Measurements from ENCODE around the gene IMP3. TPM values are rescaled to one million over a fixed set of nuclear protein-coding genes. Genes with fewer than 3 reads are reported as not detected.

The IMP3 gene
- polyA plus RNA-seq, 1 of the 3 experiments (the other 2 are of a cell fraction): 56.2 TPM

DNA sequence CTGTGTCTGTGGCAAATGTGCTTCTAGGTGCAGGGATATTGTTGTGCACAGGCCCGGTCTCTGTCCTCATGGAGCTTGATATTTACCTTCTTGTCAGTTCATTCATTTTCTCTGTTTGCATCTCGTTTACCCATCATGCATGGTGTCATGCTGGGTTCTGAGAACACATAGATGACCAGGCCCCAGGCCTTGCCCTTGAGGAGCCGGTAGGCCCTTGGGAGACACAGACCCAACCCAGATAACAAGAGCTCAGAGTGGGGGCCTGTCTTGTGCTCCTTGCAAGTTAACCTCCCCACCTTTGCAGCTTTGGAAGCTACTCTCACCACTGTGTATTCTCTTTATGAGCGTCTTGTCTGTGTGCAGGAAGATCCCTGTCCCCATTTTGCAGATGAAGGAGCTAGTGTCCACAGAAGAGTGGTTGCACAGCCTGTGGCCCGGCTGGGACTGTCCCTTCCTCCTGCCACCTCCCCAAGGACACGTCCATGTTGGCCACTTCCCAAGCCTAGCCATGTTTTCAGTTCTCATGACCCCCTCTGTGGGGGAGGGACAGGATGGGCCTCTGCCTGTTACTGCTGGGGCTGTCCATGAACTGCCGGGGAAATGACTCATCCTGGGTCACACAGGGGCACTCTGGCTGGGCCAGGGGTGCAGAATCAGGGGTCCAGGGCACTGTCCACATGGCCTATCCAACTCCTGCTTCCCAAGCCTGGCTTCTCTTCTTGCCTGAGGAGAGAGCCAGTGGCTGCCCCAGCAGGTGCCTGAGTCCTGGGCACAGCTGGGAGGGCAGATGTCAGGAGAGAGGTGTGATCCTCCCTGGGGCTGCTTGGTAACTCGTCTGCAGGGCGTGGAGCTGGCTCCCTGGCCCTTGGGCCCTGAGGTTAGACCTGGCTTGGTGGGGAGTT, 11.1 kb upstream of the IMP3 start:
- TF ChIP-seq MEF2A (IDR thresholded peaks at IDR 0.05; ENCODE audit: borderline replicate concordance, low read depth) (no peak), FOSL2 (IDR thresholded peaks at IDR 0.05; ENCODE audit: borderline replicate concordance, low read depth) (peak; percentile 5; the same call in 1 of the 2 replicates), SMC3 (IDR thresholded peaks at IDR 0.05; ENCODE audit: low read depth, low read length) (no peak), TCF12 (IDR thresholded peaks at IDR 0.05) (no peak), RXRA (IDR thresholded peaks at IDR 0.05; ENCODE audit: borderline replicate concordance, low read depth) (no peak; the same call in 1 of the 2 replicates), SIN3A (IDR thresholded peaks at IDR 0.05; ENCODE audit: borderline replicate concordance, low read depth, low read length) (no peak)
- TF ChIP-seq, protein P1, sequence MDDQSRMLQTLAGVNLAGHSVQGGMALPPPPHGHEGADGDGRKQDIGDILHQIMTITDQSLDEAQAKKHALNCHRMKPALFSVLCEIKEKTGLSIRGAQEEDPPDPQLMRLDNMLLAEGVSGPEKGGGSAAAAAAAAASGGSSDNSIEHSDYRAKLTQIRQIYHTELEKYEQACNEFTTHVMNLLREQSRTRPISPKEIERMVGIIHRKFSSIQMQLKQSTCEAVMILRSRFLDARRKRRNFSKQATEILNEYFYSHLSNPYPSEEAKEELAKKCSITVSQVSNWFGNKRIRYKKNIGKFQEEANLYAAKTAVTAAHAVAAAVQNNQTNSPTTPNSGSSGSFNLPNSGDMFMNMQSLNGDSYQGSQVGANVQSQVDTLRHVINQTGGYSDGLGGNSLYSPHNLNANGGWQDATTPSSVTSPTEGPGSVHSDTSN (IDR thresholded peaks at IDR 0.05): no peak
- H3K4me2 ChIP-seq: peak overlapping the region; percentile 99
- H3F3A ChIP-seq (replicated peaks; ENCODE audit: insufficient read depth): no peaks in the 10 kb centered on the region
- H3K9me2 ChIP-seq: no peaks in the 10 kb centered on the region
- ChIA-PET CTCF (interaction anchor here (1.0 to 1.4 kb wide), 3 partner anchors 9 to 82 kb away, joined by 3 to 4 read pairs (median 3); no protein-coding TSS in a partner anchor), POLR2A (interaction anchor here (0.6 kb wide), 1 partner anchor 82 kb away, joined by 3 read pairs; no protein-coding TSS in a partner anchor)
- H3K4me3 ChIP-seq (ENCODE audit: low read depth in 2 of 2, low read length in 1 of 2): peak overlapping the region; percentile 12 to 98; a peak in 3 of 4 replicates
- no peaks in the 10 kb centered on the region for H3K27me3 ChIP-seq (ENCODE audit: insufficient read depth)
- peaks cover 13 to 54% of the 10 kb centered on the region in 2 experiments; a peak in 3 of 4 replicates for H3K4me1 ChIP-seq (ENCODE audit: control insufficient read depth in 1 of 2, insufficient read depth in 2 of 2, low read depth in 1 of 2, low read length in 1 of 2)
- DNase-seq: no peak
- no peak overlapping the region for H2AFZ ChIP-seq (ENCODE audit: low read depth)
- H3K27ac ChIP-seq (ENCODE audit: low read depth in 2 of 2, low read length in 1 of 2): peak overlapping the region in 1 of 2 experiments; percentile 24; a peak in 2 of 4 replicates
- H3K79me2 ChIP-seq (ENCODE audit: insufficient read depth): peaks cover 98% of the 10 kb centered on the region
- H3K36me3 ChIP-seq (replicated peaks in 1 of 2; ENCODE audit: control insufficient read depth in 1 of 2, insufficient read depth in 2 of 2, low read length in 1 of 2): peaks cover 0 to 10% of the 10 kb centered on the region in 2 experiments
- H3K9me3 ChIP-seq: no peaks in the 10 kb centered on the region
- WGBS (ENCODE audit: low lambda C conversion rate): 72% methylated on average over 5 of the region's 9 CpGs
- H3K9ac ChIP-seq: peak overlapping the region; percentile 39; the same call in 1 of the 2 replicates
- peaks cover 60% of the 10 kb centered on the region for H4K20me1 ChIP-seq (ENCODE audit: insufficient read depth)

DNA sequence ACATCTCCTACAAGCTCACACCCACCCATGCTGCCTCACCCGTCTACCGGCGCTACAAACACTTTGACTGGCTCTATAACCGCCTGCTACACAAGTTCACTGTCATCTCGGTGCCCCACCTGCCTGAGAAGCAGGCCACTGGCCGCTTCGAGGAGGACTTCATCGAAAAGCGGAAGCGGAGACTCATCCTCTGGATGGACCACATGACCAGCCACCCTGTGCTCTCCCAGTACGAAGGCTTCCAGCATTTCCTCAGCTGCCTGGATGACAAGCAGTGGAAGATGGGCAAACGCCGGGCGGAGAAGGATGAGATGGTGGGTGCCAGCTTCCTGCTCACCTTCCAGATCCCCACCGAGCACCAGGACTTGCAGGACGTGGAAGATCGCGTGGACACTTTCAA, 9.8 kb upstream of the IMP3 start:
- 98% methylated on average over 18 of the region's 18 CpGs for WGBS (ENCODE audit: low lambda C conversion rate)
- Histone ChIP-seq H3F3A (replicated peaks; ENCODE audit: insufficient read depth) (no peaks in the 10 kb centered on the region), H3K9me3 (no peaks in the 10 kb centered on the region), H3K36me3 (replicated peaks in 1 of 2; ENCODE audit: control insufficient read depth in 1 of 2, insufficient read depth in 2 of 2, low read length in 1 of 2) (peaks cover 0 to 10% of the 10 kb centered on the region in 2 experiments), H3K9ac (no peak overlapping the region), H2AFZ (ENCODE audit: low read depth) (no peak overlapping the region), H3K4me3 (ENCODE audit: low read depth in 2 of 2, low read length in 1 of 2) (peak overlapping the region in 1 of 2 experiments; percentile 98; a peak in 1 of 4 replicates), H3K27ac (ENCODE audit: low read depth in 2 of 2, low read length in 1 of 2) (no peak overlapping the region; a peak in 1 of 4 replicates), H3K27me3 (ENCODE audit: insufficient read depth) (no peaks in the 10 kb centered on the region), H3K4me1 (ENCODE audit: control insufficient read depth in 1 of 2, insufficient read depth in 2 of 2, low read depth in 1 of 2, low read length in 1 of 2) (peaks cover 13 to 54% of the 10 kb centered on the region in 2 experiments; a peak in 3 of 4 replicates), H3K79me2 (ENCODE audit: insufficient read depth) (peaks cover 93% of the 10 kb centered on the region), H3K4me2 (peak overlapping the region; percentile 99), H3K9me2 (no peaks in the 10 kb centered on the region), H4K20me1 (ENCODE audit: insufficient read depth) (peaks cover 47% of the 10 kb centered on the region)
- POLR2A ChIA-PET: no interaction called here
- TF ChIP-seq, protein P2, sequence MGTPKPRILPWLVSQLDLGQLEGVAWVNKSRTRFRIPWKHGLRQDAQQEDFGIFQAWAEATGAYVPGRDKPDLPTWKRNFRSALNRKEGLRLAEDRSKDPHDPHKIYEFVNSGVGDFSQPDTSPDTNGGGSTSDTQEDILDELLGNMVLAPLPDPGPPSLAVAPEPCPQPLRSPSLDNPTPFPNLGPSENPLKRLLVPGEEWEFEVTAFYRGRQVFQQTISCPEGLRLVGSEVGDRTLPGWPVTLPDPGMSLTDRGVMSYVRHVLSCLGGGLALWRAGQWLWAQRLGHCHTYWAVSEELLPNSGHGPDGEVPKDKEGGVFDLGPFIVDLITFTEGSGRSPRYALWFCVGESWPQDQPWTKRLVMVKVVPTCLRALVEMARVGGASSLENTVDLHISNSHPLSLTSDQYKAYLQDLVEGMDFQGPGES (IDR thresholded peaks at IDR 0.05; ENCODE audit: low read depth, low read length): no peak
- TF ChIP-seq FOXJ3 (CRISPR knock-in tag; IDR thresholded peaks at IDR 0.05): no peak
- no peak for TF ChIP-seq YY1 (IDR thresholded peaks at IDR 0.05; ENCODE audit: low read depth)
- no peak for TF ChIP-seq MXI1 (IDR thresholded peaks at IDR 0.05; ENCODE audit: low read depth, low read length)
- CTCF ChIA-PET: interaction anchor here (1.1 to 1.7 kb wide), 3 partner anchors 11 to 282 kb away, joined by 3 to 4 read pairs (median 4); no protein-coding TSS in a partner anchor
- no peak for DNase-seq

All from SK-N-SH (cell line).